ENCODE measurements around the gene OR1L8.

OR1L8 gene

DNA sequence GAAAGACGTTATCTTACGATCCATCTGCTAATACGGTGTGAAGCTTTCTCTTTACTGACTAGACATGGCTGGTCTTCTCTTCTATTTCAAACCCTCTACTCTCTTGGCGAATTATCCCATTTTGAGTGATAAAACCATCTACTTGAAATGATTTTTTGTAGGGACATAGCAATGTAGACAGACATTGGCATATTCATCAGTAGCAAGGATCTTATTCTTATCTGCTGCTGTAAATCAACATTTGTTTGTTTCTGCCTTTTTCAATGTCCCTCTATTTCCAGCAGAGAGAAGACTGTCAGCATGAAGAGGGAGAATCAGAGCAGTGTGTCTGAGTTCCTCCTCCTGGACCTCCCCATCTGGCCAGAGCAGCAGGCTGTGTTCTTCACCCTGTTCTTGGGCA lies 64.3 kb downstream of the OR1L8 start, which contains the start of gene OR1J4:
OR1J4 (plus strand) TSS at position 301 of the 400 bp plus-strand sequence; CDS start at position 301, 0 bp downstream.
- intact Hi-C loops (cut with DNase I) = no loop called here
- no peak for DNase-seq

DNA sequence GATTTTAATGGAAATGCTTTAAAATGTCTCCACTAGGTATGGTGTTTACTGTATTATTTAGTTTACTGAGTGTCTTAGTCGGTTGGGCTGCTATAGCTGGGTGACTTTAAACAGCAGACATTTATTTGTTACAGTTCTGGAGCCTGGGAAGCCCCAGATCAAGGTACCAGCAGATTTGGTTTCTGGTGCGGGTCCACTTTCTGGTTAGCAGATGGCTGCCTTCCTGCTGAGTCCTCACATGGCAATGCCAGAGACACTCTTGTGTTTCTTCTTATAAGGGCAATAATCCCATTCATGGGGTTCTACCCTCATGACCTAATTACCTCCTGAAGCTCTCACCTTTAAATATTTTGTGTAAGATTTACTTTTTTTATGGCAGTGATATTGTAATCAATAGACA lies 65.0 kb downstream of the OR1L8 start:
- no peak for DNase-seq
- intact Hi-C loops (cut with DNase I) = no loop called here

All from posterior cingulate gyrus (tissue), 11 donors.